Endometrium (tissue), 2 donors: ENCODE data around the gene INPP5F.

Experiments used
- FAIRE-seq: peaks from 2 replicates; lab custom pipeline; 2012; peaks lifted over from hg19 to GRCh38; lab: Jason Lieb, UNC
- donor health status: control.
- donor health status: control.

INPP5F gene, protein sequence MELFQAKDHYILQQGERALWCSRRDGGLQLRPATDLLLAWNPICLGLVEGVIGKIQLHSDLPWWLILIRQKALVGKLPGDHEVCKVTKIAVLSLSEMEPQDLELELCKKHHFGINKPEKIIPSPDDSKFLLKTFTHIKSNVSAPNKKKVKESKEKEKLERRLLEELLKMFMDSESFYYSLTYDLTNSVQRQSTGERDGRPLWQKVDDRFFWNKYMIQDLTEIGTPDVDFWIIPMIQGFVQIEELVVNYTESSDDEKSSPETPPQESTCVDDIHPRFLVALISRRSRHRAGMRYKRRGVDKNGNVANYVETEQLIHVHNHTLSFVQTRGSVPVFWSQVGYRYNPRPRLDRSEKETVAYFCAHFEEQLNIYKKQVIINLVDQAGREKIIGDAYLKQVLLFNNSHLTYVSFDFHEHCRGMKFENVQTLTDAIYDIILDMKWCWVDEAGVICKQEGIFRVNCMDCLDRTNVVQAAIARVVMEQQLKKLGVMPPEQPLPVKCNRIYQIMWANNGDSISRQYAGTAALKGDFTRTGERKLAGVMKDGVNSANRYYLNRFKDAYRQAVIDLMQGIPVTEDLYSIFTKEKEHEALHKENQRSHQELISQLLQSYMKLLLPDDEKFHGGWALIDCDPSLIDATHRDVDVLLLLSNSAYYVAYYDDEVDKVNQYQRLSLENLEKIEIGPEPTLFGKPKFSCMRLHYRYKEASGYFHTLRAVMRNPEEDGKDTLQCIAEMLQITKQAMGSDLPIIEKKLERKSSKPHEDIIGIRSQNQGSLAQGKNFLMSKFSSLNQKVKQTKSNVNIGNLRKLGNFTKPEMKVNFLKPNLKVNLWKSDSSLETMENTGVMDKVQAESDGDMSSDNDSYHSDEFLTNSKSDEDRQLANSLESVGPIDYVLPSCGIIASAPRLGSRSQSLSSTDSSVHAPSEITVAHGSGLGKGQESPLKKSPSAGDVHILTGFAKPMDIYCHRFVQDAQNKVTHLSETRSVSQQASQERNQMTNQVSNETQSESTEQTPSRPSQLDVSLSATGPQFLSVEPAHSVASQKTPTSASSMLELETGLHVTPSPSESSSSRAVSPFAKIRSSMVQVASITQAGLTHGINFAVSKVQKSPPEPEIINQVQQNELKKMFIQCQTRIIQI

DNA sequence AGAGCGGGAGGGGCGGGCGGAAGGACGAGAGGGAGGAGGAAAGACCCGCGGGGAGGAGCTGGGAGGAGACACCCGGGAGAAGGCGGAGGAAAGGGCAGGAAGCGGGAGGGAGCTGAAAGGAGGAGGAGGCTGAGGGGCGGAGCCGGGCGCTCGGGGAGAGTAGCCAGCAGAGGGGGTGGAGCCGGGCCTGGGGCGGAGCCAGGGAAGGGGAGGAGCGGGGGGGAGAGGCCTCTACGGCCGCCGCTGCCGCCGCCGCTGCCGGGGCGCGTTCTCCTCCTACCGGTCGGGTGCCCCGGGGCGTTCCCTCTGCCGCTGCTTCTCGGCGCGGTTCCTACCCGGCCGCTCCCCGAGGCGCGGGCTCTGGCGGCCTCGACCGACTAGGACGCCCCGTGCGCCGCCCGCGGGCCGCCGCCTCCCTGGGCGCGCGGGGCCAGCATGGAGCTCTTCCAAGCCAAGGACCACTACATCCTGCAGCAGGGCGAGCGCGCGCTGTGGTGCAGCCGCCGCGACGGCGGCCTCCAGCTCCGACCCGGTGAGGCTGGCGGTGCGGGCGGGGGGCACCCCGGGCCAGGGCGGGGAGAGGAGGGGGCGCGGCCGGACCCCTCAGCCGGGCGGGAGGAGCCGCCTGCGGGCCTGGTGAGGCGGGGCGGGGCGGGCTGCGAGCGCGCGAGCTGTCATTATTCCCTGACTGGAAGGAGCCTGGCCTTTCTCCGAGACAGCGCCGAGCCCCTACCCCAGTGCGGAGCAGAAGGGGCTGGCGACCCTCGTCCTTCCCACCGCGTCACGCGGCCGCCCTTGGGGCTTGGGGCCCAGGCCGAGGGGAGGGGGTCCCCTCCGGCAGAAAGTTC, at the start of gene INPP5F:
INPP5F (plus strand) TSS at position 223 of the 848 bp plus-strand sequence; CDS start at position 436, 213 bp downstream.
- FAIRE-seq: no peak

DNA sequence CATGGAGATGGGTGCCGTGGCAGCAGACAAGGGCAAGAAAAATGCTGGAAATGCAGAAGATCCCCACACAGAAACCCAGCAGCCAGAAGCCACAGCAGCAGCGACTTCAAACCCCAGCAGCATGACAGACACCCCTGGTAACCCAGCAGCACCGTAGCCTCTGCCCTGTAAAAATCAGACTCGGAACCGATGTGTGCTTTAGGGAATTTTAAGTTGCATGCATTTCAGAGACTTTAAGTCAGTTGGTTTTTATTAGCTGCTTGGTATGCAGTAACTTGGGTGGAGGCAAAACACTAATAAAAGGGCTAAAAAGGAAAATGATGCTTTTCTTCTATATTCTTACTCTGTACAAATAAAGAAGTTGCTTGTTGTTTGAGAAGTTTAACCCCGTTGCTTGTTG, 48.7 kb upstream of the INPP5F start:
- no peak for FAIRE-seq

DNA sequence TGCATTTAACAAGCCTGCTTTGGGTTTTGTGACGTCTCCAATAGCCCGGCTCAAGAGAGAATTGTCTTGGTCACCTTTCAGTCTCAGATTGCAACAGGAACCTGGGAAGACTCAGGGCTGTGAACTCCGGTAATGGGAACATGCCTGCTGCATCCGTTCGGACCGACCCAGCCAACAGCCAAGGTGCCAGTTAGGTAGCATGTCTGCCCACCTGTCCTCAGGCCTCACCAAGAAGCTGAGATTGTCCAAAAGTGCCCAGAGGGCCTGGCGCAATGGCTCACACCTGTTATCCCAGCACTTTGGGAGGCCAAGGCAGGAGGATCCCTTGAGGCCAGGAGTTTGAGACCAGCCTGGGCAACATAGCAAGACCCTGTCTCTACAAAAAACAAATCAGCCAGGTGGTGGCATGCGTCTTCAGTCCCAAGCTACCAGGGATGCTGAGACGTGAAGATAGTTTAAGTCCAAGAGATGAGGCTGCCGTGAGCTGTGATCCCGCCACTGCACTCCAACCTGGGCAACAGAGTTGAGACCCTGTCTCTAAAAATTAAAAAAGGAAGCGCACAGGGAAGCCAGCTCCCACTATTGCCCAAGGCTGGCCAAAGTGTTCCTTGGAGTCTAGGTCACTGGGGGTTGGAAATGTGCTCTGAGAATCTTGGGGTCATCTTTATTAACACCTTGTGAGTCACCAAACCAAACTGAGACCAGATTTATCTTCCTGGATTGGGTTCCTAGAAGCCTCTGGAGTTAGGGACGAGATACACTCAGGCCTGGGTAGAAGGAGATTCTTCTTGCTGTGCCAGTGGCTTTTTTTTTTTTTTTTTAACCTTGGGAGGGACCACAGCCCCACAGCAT, 47.7 kb upstream of the INPP5F start:
- FAIRE-seq: no peak

DNA sequence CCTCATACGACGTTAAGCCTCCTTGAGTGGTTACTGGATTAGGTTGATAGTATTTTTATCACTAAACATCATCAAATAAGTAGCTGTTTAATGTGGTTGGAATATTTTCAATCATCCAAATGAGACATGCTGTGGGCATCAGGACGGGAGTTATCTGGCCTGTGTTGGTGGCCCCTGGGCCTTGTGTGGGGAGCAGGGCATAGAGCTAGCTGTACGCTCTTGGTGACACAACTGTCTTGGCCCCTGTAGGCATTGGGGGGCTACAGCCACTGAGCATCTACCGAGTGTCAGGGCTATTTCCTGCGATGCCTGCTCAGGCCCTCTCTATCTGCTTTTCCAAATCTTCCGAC, 46.4 kb upstream of the INPP5F start:
- FAIRE-seq: no peak

DNA sequence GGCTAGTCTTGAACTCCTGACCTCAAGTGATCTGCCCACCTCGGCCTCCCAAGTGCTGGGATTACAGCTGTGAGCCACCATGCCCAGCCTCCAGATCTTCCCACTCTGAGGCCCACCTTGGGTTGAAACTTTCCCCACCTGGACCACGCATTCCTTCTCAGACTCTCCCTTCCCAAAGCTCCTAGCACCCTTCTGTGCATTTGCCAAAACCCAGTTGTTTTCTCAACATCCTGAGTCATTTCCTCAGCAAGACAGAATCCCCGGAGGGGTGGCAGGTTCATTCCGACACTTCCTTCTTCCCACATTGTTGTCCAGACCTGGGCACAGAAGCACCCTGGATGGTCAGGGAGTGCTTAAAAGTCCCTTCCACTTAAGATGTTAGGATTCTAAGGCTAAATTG, 45.8 kb upstream of the INPP5F start:
- no peak for FAIRE-seq

DNA sequence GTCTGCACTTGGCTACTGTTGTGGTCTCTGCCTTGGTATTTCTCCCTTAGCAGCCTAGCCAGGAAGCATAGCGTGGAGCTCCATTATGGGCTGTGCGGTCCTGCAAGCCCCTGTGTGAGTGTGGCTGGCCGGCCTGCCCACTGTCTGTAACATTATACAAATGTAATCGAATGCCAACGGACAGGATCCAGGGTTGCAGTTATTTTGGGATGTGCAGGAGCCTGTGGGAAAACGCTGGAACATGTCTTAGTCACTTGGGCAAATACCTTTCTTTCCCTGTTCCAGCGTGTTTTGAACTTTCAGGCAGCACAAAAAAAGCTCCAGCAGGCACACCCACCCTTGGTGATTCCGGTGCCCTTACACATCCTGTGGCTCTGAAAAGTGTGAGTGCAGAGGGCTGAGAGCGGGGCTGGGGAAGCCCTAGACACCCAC, 45.2 kb upstream of the INPP5F start:
- FAIRE-seq: no peak

DNA sequence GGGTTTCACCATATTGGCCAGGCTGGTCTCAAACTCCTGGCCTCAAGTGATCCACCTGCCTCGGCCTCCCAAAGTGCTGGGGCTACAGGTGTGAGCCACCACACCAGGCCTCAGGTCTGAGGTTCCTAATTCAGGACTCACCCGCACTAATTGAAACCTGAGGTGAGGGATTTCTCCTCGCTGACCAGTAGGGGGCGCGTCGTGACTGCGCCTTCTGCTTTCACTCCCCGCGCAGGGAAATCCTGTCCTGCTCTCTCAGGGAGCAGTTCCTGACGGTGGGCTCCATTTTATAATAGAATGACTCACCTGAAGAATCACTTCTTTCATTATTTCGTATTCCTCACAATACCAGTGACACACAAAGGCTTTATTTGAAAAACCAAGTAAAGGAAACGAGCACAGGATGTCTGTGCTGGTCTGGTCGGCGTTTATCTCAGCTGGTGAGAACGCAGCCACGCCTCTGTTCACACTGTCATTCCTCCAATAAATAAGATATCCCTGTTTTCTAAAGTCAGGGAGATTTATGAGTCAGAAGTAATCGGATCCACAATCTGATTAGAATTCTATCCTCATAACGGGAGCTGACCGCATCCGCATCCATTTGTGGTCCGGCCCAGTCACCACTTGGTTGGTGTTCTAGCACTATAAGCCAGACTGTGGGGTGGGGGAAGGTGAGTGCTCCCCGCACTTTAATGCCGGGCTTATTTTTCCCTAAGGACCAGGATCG, 39.2 kb upstream of the INPP5F start:
- no peak for FAIRE-seq

DNA sequence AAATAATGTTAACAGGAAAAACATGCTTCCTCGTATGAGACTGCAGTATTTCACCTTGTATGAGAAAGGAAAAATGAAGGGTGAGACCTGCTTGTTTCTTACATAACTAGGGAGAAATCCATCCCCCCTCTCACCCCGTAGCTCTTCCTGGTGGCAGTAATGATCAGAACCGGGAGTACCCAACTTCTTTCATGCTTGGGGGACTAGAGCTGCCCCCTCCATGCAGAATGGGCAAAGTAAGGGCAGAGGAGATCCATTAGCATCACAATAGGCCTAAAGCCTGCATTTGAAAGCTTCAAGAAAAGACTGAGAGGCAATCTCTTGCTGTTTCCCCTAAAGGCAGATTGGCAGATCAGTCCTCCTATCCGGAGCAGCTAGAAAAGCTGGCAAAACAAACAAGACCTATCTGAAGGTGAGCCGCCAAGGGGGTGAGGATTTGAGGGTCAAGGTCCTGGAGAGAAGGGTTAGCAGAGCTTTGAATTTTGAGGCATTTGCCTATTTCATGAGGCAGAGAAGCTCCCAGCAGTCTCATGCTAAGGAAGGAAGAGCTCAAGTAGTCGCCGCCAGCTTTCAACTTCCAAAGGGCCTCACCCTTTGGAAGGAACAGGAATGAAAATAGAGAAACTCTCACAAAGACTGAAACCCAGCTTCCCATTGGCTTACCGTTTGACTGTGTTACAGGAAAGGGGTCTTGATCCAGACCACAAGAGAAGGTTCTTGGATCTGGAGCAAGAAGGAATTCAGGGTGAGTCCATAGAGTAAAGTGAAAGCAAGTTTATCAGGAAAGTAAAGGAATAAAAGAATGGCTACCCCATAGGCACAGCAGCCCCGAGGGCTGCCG, 38.4 kb upstream of the INPP5F start:
- no peak for FAIRE-seq

DNA sequence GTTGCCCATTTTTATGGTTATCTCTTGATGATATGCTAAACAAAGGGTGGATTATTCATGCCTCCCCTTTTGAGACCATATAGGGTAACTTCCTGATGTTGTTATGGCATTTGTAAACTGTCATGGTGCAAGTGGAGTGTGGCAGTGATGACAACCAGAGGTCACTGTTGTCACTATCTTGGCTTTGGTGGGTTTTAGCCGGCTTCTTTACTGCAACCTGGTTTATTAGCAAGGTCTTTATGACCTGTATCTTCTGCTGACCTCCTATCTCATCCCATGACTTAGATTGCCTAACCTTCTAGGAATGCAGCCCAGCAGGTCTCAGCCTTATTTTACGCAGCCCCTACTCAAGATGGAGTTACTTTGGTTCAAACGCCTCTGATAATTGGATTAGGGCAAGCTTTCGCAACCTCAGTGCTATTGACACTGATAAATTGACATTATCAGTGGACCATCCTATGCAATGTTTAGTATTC, 37.8 kb upstream of the INPP5F start:
- no peak for FAIRE-seq

DNA sequence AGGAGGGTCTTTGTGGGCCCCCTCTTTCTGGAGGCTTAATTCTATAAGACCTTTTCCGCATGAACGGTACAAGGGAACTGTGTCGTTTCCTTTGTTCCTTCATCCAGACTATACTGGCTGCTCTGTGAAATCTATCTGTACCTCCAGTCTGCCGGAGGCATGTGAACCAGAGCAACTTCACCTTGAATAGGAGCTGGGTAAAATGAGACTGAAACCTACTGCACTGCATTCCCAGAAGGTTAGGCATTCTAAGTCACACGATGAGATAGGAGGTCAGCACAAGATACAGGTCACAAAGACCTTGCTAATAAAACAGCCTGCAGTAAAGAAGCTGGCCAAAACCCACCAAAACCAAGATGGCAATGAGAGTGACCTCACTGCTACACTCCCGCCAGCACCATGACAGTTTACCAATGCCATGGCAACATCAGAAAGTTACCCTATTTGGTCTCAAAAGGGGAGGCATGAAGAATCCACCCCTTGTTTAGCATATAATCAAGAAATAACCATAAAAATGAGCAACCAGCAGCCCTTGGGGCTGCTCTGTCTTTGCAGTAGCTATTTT, 36.8 kb upstream of the INPP5F start:
- FAIRE-seq: no peak

DNA sequence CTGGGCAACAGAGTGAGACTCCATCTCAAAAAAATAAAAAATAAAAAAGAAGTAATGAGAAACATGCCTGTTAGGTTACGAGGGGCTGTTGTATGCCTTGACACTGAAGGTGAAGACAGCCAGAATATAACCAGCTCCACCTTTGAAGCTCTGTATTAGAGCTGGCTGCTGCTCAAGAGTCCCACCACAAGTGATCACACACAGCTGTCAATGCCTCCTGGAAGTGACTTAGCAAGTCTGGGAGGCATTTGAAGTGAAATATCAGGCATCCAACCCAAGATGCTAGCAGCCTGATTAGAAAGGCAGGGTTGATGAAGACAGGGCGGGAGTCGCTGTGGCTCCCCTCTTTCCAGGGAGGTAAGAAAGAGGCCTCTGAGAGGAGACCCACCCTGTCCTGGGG, 34.1 kb upstream of the INPP5F start:
- no peak for FAIRE-seq

DNA sequence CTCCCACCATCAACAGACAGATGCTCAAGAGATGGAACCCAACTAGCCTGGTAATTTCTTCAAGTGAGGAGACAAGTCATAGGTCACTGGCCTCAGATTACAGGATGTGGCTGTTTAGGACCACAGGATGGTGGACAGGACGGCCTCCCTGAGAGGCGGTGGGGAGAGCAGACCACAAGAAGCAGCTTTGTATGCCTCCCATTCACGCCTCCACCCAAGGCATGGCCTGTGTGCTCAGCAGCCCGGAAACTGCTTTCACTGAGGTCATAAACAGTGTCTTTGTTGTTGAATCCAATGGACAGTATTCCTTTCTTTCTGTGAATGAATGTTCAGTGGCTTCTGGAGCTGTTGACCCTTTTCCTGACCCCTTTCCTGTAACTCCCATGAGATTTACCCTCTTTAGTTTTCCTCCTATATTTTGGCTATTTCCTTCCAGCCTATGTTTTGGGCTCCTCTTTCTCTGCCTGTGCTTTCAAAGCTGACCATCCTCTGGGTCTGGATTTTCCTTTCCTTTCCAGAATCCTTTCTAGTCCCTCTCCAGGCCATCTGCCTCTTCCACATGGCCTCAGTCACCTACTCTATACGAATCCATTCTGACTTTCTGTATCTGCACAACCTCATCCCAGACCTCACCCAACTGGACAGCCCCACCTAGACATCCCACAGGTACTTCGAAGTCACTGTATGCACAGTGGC, 32.4 kb upstream of the INPP5F start:
- FAIRE-seq: no peak

DNA sequence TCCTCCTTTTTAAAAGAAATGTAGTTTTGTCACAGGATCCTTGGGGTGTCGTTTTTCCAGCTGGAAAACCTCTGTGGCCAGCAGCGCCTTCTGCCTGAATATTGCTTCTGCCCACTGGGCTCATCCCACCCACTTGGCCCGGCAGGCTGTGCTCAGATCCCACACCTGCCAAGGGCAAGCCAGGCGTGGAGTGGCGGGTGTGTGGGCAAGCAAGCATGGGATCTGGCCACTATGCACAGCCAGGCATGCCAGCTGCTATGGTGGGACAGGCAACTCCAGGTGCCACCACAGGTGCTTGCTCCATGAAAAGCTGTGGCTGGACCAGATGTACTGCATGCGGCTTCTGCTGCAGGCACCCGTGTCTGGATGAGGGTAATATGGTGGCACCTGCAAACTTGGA, 31.2 kb upstream of the INPP5F start:
- FAIRE-seq: no peak

DNA sequence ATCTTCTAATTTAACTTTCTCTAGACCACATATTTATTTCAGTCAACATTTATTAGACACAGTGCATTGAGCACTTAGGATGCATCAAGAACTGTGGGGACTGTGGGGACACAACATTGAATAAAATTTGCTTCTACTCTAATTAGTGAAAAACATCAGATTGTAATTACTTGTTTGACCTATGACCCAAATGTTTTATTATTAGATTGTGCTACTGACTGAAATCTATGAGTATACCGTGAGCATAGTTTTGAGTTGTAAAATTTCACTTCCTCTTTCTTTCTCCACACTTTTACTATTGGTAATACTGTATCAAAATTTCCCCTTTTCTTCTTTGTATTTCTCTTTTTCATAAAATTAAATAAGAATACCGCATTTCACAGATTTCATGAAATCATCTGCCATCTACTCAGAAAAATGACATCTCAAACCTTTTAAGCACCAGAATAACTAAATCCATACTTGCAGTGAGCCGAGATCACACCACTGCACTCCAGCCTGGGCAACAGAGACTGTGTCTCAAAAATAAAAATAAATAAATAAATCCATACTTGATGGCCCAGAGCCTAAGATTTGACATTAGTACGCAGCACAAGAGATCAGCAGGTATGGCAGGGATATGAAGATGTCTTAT, 25.4 kb upstream of the INPP5F start:
- no peak for FAIRE-seq

DNA sequence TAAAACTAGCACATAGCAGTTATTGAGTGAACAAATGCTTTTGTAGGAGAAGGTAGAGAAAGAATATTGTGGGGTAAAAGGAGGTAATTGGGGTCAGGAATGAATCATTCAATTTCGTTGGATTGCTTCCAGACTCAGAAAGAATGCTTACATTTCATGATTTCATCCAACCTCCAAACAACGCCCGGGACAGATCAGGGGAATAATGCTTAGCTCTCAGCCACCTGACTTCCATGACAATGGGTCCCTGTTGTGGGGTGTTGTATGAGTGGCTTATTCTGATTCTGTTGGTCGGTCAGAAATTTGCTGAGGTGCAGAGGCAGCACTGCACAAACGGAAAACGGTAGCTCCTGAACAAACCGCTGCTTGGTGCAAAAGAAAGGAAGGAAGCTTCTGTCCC, 24.0 kb upstream of the INPP5F start:
- no peak for FAIRE-seq

DNA sequence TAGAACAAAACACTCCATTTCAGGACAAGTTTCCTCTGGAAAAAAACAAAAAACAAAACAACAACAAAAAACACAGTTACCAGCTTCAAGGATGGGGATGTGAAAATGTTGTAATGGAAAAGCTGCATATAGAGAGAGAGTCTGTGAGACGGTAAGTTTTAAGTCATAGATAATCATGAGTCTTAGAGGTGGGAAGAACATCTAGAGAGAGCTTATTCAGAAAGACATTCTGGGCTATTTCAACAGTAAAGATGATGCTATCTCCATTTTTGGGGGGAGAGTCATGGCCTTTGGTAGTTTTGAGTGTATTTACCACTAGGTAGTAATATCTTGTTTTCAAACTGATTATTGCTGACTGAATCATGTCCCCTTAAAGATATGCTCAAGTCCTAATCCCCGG, 23.3 kb upstream of the INPP5F start:
- no peak for FAIRE-seq

DNA sequence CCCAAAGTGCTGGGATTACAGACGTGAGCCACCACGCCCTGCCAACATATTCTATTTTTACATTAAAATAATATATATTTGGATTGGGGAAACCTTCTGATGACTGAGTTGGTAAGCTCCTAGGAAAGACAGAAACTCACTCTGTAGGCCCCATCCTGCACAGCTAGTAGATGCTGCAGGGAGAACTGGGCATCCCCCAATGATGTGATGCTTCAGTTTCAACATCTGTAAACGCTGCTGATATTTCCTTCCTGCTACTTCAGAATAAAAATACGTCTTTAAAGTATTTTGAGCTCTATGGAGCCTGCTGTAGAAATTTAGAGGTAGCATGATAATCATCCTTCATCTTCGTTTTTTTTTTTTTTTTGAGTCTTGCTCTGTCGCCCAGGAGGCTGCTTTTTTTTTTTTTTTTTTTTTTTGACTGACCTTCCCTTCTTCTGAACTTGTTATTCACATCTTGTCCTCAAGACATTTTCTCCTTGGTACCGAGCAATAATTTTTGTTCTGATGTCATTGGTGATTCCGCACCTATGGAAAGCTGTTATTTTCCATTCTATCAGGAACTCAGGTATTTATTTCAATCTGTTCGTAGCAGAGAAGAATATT, 21.8 kb upstream of the INPP5F start:
- no peak for FAIRE-seq
